Central memory CD4-positive, alpha-beta T cell (primary cell): ENCODE data around the gene PCDHGA11.
"Not testable (repeated sequence)": the region's sequence is repeated elsewhere in the genome, so short reads cannot be mapped to it uniquely, and the experiment has no call there.

Source experiments
- DNase-seq: peaks from one replicate; pipeline ENCODE4 v3.0.0; 2022

Gene PCDHGA11

DNA sequence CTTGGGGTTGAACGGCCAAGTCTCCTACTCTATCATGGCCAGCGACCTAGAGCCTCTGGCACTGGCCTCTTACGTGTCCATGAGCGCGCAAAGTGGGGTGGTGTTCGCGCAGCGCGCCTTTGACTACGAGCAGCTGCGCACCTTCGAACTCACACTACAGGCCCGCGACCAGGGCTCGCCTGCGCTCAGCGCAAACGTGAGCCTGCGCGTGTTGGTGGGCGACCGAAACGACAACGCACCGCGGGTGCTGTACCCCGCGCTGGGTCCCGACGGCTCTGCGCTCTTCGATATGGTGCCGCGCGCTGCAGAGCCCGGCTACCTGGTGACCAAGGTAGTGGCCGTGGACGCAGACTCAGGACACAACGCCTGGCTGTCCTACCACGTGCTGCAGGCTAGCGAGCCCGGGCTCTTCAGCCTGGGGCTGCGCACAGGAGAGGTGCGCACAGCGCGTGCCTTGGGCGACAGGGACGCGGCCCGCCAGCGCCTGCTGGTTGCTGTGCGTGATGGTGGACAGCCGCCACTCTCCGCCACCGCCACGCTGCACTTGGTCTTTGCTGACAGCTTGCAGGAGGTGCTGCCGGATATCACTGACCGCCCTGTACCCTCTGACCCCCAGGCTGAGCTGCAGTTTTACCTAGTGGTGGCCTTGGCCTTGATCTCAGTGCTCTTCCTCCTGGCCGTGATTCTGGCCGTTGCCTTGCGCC, 21.1 kb upstream of the PCDHGA11 start:
- DNase-seq = no peak

DNA sequence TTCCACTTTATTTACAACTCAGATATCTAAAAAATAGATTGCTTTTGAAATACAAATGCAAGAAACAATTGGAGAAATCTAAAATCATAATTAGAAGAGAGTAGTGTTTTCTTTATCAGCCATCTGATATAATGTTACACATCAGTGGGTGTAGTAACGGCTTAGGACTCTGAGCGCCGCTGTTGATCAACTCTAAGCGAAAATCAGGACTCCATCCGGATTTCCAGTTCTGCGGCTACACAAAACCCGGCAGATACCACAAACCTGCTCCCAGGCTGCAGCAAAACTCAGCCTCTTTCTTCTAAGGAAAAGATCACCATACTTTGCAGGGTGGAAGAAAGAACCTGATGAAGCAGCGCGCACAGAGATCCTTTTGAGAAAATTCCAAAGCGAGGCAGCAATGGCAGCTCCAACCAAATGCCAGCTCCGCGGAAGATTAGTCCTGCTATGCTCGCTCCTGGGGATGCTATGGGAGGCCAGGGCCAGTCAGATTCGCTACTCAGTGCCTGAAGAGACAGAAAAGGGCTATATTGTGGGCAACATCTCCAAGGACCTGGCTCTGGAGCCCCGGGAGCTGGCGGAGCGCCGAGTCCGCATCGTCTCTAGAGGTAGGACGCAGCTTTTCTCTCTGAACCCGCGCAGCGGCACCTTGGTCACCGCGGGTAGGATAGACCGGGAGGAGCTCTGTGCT, 18.2 kb upstream of the PCDHGA11 start, which contains the start of gene PCDHGA9:
Gene PCDHGA9, plus strand, starts transcription at position 226 of the 691 bp plus-strand sequence. Its CDS starts 175 bp downstream, at position 401.
- no peak for DNase-seq

DNA sequence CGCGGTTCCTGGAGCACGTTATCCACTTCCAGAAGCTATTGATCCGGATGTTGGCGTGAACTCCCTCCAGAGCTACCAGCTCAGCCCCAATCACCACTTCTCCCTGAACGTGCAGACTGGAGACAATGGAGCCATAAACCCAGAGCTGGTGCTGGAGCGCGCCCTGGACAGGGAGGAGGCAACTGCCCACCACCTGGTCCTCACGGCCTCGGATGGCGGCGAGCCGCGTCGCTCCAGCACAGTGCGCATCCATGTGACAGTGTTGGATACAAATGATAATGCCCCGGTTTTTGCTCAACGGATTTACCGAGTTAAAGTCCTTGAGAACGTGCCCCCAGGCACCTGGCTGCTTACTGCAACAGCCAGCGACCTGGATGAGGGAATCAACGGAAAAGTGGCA, 17.5 kb upstream of the PCDHGA11 start:
- no peak for DNase-seq

DNA sequence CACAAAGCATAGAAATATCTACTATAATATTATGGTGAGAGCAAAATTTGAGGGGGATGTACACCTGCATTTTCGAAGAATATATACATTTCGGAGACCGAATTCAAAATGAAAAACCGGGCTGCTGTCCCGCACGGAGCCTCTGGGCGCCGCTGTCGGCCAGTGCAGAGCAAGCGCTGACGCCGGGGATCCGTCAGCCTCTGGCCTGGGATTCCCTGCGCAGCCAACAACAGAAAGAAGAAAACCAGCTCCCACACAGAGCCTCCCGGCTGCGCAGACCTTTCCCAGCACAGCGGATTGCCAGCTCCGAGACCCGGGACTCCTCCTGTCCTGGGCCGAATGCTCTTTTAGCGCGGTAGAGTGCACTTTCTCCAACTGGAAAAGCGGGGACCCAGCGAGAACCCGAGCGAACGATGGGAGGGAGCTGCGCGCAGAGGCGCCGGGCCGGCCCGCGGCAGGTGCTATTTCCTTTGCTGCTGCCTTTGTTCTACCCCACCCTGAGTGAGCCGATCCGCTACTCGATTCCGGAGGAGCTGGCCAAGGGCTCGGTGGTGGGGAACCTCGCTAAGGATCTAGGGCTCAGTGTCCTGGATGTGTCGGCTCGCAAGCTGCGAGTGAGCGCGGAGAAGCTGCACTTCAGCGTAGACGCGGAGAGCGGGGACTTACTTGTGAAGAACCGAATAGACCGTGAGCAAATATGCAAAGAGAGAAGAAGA, 12.9 kb upstream of the PCDHGA11 start, which contains the start of gene PCDHGB6:
Gene PCDHGB6, plus strand, starts transcription at position 232 of the 716 bp plus-strand sequence. Its CDS starts 182 bp downstream, at position 414.
- not testable (repeated sequence) for DNase-seq

DNA sequence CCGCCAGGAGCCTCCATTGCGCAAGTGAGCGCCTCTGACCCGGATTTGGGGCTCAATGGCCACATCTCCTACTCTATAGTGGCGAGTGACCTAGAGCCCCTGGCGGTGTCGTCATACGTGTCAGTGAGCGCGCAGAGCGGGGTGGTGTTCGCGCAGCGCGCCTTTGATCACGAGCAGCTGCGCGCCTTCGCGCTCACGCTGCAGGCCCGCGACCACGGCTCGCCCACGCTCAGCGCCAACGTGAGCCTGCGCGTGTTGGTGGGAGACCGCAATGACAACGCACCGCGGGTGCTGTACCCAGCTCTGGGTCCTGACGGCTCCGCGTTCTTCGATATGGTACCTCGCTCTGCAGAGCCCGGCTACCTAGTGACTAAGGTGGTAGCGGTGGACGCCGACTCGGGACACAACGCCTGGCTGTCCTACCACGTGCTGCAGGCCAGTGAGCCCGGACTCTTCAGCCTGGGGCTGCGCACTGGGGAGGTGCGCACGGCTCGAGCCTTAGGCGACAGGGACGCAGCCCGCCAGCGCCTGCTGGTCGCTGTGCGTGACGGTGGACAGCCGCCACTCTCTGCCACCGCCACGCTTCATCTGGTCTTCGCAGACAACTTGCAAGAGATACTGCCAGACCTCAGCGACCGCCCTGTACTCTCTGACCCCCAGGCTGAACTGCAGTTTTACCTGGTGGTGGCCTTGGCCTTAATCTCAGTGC, 11.1 kb upstream of the PCDHGA11 start:
- DNase-seq = no peak

DNA sequence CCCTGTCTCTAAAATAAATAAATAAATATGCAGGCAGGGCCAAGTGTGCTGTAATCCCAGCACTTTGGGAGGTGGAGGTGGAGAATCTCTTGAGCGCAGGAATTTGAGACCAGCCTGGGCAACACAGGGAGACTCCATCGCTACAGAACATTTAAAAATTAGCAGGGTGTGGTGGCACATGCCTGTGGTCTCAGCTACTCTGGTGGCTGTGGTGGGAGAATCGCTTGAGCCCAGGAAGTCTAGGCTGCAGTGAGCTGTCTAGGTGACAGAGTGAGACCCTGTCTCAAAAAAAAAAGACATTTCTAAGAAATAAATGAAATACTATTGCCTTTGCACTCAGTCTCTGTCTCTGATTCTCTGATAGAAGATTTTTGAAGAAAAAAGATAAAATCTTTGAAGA, 9.3 kb upstream of the PCDHGA11 start:
- DNase-seq = no peak

DNA sequence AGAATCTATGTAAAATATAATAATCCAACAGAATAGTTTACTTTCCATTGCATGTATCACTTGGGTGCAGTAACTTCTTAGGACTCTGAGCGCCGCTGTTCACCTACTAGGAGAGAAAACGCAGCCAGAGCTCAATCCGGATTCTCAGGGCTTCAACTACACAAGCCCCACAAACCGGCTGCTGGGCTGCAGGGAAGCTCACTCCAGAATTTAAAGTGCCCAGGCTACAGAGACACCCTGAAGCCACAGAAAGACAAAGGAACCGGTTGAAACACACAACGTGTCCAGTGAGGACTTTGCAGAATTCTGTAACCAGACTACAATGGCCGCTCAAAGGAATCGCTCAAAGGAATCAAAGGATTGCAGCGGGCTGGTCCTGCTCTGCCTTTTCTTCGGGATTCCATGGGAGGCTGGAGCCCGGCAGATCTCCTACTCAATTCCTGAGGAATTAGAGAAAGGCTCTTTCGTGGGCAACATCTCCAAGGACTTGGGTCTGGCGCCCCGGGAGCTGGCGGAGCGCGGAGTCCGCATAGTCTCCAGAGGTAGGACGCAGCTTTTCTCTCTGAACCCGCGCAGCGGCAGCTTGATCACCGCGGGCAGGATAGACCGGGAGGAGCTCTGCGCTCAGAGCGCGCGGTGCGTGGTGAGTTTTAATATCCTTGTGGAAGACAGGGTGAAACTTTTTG, 7.9 kb upstream of the PCDHGA11 start, which contains the start of gene PCDHGA10:
Gene PCDHGA10, plus strand, starts transcription at position 134 of the 686 bp plus-strand sequence. Its CDS starts 189 bp downstream, at position 323.
- DNase-seq = peak; percentile 42

DNA sequence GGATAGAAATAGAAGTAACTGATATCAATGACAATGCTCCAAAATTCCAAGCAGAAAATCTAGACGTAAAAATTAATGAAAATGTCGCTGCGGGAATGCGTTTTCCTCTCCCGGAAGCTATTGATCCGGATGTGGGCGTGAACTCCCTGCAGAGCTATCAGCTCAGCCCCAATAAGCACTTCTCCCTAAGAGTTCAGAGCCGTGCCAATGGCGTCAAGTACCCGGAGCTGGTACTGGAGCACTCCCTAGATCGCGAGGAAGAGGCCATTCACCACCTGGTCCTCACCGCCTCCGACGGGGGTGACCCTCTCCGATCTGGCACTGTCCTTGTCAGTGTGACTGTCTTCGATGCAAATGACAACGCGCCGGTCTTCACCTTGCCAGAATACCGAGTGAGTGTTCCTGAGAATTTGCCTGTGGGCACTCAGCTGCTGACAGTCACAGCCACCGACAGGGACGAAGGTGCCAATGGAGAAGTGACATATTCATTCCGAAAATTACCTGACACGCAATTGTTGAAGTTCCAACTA, 7.2 kb upstream of the PCDHGA11 start:
- no peak for DNase-seq

DNA sequence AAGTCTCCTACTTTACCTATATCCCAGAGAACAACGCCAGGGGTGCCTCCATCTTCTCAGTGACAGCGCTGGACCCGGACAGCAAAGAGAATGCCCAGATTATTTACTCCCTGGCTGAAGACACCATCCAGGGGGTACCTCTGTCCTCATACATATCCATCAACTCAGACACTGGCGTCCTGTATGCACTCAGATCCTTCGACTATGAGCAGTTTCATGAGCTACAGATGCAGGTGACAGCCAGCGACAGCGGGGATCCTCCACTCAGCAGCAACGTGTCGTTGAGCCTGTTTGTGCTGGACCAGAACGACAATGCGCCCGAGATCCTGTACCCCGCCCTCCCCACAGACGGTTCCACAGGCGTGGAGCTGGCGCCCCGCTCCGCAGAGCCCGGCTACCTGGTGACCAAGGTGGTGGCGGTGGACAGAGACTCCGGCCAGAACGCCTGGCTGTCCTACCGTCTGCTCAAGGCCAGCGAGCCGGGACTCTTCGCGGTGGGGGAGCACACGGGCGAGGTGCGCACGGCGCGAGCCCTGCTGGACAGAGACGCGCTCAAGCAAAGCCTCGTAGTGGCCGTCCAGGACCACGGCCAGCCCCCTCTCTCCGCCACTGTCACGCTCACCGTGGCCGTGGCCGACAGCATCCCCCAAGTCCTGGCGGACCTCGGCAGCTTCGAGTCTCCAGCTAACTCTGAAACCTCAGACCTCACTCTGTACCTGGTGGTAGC, 6.1 kb upstream of the PCDHGA11 start:
- not testable (repeated sequence) for DNase-seq

DNA sequence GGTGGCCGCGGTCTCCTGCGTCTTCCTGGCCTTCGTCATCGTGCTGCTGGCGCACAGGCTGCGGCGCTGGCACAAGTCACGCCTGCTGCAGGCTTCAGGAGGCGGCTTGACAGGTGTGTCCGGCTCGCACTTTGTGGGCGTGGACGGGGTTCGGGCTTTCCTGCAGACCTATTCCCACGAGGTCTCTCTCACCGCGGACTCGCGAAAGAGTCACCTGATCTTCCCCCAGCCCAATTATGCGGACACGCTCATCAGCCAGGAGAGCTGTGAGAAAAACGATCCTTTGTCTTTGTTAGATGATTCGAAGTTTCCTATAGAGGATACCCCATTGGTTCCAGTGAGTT, 5.6 kb upstream of the PCDHGA11 start:
- DNase-seq = not testable (repeated sequence)

DNA sequence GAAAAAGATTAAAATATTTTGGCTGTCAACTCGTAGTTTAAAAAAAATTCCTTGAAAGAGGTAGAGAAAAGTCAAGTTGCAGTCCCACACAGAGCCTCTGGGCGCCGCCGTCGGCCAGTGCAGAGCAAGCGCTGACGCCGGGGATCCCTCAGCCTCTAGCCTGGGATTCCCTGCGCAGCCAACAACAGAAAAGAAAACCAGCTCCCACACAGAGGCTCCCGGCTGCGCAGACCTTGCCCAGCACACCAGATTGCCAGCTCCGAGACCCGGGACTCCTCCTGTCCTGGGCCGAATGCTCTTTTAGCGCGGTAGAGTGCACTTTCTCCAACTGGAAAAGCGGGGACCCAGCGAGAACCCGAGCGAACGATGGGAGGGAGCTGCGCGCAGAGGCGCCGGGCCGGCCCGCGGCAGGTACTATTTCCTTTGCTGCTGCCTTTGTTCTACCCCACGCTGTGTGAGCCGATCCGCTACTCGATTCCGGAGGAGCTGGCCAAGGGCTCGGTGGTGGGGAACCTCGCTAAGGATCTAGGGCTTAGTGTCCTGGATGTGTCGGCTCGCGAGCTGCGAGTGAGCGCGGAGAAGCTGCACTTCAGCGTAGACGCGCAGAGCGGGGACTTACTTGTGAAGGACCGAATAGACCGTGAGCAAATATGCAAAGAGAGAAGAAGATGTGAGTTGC, 3.2 kb upstream of the PCDHGA11 start, which contains the start of gene PCDHGB7:
Gene PCDHGB7, plus strand, starts transcription at position 184 of the 679 bp plus-strand sequence. Its CDS starts 183 bp downstream, at position 367.
- not testable (repeated sequence) for DNase-seq

DNA sequence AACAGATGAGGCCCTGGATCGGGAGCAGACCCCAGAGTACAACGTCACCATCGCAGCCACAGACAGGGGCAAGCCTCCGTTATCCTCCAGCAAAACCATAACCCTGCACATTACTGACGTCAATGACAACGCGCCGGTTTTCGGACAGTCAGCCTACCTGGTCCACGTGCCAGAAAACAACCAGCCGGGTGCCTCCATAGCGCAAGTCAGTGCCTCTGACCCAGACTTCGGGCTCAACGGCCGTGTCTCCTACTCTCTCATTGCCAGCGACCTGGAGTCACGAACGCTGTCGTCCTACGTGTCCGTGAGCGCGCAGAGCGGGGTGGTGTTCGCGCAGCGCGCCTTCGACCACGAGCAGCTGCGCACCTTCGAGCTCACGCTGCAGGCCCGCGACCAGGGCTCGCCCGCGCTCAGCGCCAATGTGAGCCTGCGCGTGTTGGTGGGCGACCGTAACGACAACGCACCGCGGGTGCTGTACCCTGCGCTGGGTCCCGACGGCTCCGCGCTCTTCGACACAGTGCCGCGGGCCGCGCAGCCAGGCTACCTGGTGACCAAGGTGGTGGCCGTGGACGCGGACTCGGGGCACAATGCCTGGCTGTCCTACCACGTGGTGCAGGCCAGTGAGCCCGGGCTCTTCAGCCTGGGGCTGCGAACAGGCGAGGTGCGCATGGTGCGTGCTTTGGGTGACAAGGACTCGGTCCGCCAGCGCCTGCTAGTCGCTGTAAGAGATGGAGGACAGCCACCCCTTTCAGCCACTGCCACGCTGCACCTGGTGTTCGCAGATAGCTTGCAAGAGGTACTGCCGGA, 1.6 kb upstream of the PCDHGA11 start:
- DNase-seq = no peak

DNA sequence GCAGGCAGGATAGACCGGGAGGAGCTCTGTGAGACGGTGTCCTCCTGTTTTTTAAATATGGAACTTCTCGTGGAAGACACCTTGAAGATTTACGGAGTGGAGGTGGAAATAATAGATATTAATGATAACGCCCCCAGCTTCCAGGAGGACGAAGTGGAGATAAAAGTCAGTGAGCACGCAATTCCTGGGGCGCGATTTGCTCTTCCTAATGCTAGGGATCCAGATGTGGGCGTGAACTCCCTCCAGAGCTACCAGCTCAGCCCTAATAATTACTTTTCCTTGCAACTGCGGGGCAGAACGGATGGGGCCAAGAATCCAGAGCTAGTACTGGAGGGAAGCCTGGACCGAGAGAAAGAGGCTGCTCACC, 621 bp downstream of the PCDHGA11 start:
- no peak for DNase-seq

DNA sequence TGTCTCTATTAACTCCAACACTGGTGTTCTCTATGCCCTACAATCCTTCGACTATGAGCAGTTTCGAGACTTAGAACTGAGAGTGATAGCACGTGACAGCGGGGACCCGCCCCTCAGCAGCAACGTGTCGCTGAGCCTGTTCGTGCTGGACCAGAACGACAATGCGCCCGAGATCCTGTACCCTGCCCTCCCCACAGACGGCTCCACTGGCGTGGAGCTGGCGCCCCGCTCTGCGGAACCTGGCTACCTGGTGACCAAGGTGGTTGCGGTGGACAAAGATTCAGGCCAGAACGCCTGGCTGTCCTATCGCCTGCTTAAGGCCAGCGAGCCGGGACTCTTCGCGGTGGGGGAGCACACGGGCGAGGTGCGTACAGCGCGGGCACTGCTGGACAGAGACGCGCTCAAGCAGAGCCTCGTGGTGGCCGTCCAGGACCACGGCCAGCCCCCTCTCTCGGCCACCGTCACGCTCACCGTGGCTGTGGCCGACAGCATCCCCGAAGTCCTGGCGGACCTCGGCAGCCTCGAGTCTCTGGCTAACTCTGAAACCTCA, 2.0 kb downstream of the PCDHGA11 start:
- no peak for DNase-seq

DNA sequence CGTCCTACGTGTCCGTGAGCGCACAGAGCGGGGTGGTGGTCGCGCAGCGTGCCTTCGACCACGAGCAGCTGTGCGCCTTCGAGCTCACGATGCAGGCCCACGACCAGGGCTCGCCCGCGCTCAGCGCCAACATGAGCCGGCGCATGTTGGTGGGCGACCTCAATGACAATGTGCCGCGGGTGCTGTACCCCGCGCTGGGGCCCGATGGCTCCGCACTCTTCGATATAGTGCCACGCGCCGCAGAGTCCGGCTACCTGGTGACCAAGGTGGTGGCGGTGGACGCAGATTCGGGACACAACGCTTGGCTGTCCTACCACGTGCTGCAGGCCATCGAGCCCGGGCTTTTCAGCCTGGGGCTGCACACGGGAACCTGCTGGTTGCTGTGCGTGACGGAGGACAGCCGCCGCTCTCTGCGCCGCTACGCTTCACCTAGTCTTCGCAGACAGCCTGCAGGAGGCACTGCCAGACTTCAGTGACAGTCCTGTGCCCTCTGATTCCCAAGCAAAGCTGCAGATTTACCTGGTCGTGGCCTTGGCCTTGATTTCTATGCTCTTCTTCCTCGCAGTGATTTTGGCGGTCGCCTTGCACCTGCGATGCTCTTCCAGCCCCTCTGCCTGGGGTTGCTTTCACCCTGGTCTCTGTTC, 7.1 kb downstream of the PCDHGA11 start:
- DNase-seq = no peak

DNA sequence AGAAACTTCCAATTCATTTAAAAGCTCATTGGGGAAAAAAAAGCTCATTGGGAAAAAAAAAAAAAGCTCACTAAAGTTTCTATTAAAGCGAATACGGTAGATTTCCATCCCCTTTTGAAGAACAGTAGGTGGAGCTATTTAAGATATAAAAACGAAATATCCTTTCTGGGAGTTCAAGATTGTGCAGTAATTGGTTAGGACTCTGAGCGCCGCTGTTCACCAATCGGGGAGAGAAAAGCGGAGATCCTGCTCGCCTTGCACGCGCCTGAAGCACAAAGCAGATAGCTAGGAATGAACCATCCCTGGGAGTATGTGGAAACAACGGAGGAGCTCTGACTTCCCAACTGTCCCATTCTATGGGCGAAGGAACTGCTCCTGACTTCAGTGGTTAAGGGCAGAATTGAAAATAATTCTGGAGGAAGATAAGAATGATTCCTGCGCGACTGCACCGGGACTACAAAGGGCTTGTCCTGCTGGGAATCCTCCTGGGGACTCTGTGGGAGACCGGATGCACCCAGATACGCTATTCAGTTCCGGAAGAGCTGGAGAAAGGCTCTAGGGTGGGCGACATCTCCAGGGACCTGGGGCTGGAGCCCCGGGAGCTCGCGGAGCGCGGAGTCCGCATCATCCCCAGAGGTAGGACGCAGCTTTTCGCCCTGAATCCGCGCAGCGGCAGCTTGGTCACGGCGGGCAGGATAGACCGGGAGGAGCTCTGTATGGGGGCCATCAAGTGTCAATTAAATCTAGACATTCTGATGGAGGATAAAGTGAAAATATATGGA, 9.7 kb downstream of the PCDHGA11 start, which contains the start of gene PCDHGA12:
Gene PCDHGA12, plus strand, starts transcription at position 176 of the 782 bp plus-strand sequence. Its CDS starts 253 bp downstream, at position 429.
- DNase-seq = no peak

DNA sequence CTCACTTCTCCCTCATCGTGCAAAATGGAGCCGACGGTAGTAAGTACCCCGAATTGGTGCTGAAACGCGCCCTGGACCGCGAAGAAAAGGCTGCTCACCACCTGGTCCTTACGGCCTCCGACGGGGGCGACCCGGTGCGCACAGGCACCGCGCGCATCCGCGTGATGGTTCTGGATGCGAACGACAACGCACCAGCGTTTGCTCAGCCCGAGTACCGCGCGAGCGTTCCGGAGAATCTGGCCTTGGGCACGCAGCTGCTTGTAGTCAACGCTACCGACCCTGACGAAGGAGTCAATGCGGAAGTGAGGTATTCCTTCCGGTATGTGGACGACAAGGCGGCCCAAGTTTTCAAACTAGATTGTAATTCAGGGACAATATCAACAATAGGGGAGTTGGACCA, 10.4 kb downstream of the PCDHGA11 start:
- no peak for DNase-seq

DNA sequence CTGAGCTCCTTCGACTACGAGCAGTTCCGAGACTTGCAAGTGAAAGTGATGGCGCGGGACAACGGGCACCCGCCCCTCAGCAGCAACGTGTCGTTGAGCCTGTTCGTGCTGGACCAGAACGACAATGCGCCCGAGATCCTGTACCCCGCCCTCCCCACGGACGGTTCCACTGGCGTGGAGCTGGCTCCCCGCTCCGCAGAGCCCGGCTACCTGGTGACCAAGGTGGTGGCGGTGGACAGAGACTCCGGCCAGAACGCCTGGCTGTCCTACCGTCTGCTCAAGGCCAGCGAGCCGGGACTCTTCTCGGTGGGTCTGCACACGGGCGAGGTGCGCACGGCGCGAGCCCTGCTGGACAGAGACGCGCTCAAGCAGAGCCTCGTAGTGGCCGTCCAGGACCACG, 11.5 kb downstream of the PCDHGA11 start:
- DNase-seq = not testable (repeated sequence)
